Measurements from ENCODE around the gene KCNJ11. TPM values are rescaled to one million over a fixed set of nuclear protein-coding genes. Genes with fewer than 3 reads are reported as not detected.

The KCNJ11 gene
- total RNA-seq, 4 donors from 2014 or later = 0.66 to 6.5 (median 2.5) TPM; not detected in 1

GRCh38 chr11:17403980-17404759 lies 15.7 kb upstream of the KCNJ11 start:
- WGBS = 88% methylated on average over 18 of the region's 18 CpGs
- no peaks in the 10 kb centered on the region for H3K27me3 ChIP-seq
- no peaks in the 10 kb centered on the region for H3K36me3 ChIP-seq
- H3K27ac ChIP-seq (replicated peaks in 1 of 4) = no peak overlapping the region
- no peaks in the 10 kb centered on the region for H3K9me3 ChIP-seq
- intact Hi-C loops (cut with DNase I) = no loop called here
- DNase-seq (ENCODE audit: extremely low spot score) = no peak
- H3K4me1 ChIP-seq = peaks cover 17 to 20% (median 19%) of the 10 kb centered on the region in 4 donors
- H3K4me3 ChIP-seq = no peak overlapping the region
- TF ChIP-seq POLR2AphosphoS5 (IDR thresholded peaks at IDR 0.05) (no peak), POLR2A (IDR thresholded peaks at IDR 0.05; ENCODE audit: low read depth) (no peak), EP300 (IDR thresholded peaks at IDR 0.05) (no peak)
- TF ChIP-seq, protein P1, sequence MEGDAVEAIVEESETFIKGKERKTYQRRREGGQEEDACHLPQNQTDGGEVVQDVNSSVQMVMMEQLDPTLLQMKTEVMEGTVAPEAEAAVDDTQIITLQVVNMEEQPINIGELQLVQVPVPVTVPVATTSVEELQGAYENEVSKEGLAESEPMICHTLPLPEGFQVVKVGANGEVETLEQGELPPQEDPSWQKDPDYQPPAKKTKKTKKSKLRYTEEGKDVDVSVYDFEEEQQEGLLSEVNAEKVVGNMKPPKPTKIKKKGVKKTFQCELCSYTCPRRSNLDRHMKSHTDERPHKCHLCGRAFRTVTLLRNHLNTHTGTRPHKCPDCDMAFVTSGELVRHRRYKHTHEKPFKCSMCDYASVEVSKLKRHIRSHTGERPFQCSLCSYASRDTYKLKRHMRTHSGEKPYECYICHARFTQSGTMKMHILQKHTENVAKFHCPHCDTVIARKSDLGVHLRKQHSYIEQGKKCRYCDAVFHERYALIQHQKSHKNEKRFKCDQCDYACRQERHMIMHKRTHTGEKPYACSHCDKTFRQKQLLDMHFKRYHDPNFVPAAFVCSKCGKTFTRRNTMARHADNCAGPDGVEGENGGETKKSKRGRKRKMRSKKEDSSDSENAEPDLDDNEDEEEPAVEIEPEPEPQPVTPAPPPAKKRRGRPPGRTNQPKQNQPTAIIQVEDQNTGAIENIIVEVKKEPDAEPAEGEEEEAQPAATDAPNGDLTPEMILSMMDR (IDR thresholded peaks at IDR 0.05) = no peak

GRCh38 chr11:17402486-17402885 lies 14.0 kb upstream of the KCNJ11 start:
- no peaks in the 10 kb centered on the region for H3K9me3 ChIP-seq
- H3K4me1 ChIP-seq = peaks cover 17 to 20% (median 19%) of the 10 kb centered on the region in 4 donors
- DNase-seq (ENCODE audit: extremely low spot score) = no peak
- TF ChIP-seq POLR2A (IDR thresholded peaks at IDR 0.05; ENCODE audit: low read depth) (no peak), EP300 (IDR thresholded peaks at IDR 0.05) (no peak), POLR2AphosphoS5 (IDR thresholded peaks at IDR 0.05) (no peak)
- TF ChIP-seq, protein P1 (IDR thresholded peaks at IDR 0.05) = no peak
- no peak overlapping the region for H3K27ac ChIP-seq (replicated peaks in 1 of 4)
- H3K27me3 ChIP-seq = no peaks in the 10 kb centered on the region
- H3K4me3 ChIP-seq = no peak overlapping the region
- 94% methylated on average over 8 of the region's 8 CpGs for WGBS
- intact Hi-C loops (cut with DNase I) = no loop called here
- no peaks in the 10 kb centered on the region for H3K36me3 ChIP-seq

- TF ChIP-seq POLR2A (IDR thresholded peaks at IDR 0.05; ENCODE audit: low read depth) (no peak), POLR2AphosphoS5 (IDR thresholded peaks at IDR 0.05) (no peak), EP300 (IDR thresholded peaks at IDR 0.05) (no peak)
- TF ChIP-seq, protein P1 (IDR thresholded peaks at IDR 0.05) = no peak
- 93% methylated on average over 8 of the region's 8 CpGs for WGBS
- intact Hi-C loops (cut with DNase I) = no loop called here
- Histone ChIP-seq H3K9me3 (no peaks in the 10 kb centered on the region), H3K36me3 (no peaks in the 10 kb centered on the region), H3K27me3 (peaks cover 0 to 4% (median 0%) of the 10 kb centered on the region in 4 donors), H3K4me1 (peaks cover 17 to 19% (median 18%) of the 10 kb centered on the region in 4 donors), H3K27ac (replicated peaks in 1 of 4) (no peak overlapping the region), H3K4me3 (no peak overlapping the region)
- DNase-seq (ENCODE audit: extremely low spot score) = no peak
Observed at GRCh38 chr11:17401841-17402240, 13.4 kb upstream of the KCNJ11 start.

- DNase-seq (ENCODE audit: extremely low spot score) = no peak
- TF ChIP-seq EP300 (IDR thresholded peaks at IDR 0.05) = no peak
- TF ChIP-seq POLR2AphosphoS5 (IDR thresholded peaks at IDR 0.05) = no peak
- no peak for TF ChIP-seq POLR2A (IDR thresholded peaks at IDR 0.05; ENCODE audit: low read depth)
- TF ChIP-seq, protein P1 (IDR thresholded peaks at IDR 0.05) = no peak
- WGBS = 93% methylated on average over 2 of the region's 2 CpGs
- Histone ChIP-seq H3K27me3 (peaks cover 0 to 5% (median 0%) of the 10 kb centered on the region in 4 donors), H3K4me3 (no peak overlapping the region), H3K9me3 (no peaks in the 10 kb centered on the region), H3K36me3 (no peaks in the 10 kb centered on the region), H3K4me1 (peaks cover 12 to 14% (median 13%) of the 10 kb centered on the region in 4 donors), H3K27ac (replicated peaks in 1 of 4) (no peak overlapping the region)
- intact Hi-C loops (cut with DNase I) = no loop called here
Observed at GRCh38 chr11:17401316-17401715, 12.9 kb upstream of the KCNJ11 start.
